HEK293 (cell line): ENCODE results near the gene RTP1.

Experiments
- CTCF ChIA-PET: fragments of 350-600 bp; formaldehyde crosslinking; extraction: SDS; loops from one replicate; lab custom pipeline; 2021; ENCODE audit warnings: antibody characterized with exemption; lab: Yijun Ruan, JAX
- POLR2A ChIA-PET: fragments of 300-600 bp; formaldehyde crosslinking; extraction: SDS; loops from one replicate; lab custom pipeline; 2020; ENCODE audit warnings: antibody characterized with exemption, inconsistent platforms; lab: Yijun Ruan, JAX
- H3K27ac ChIP-seq: fragments of 200-500 bp; sonication (Bioruptor generic); 2 replicates; pipeline ENCODE4 v1.5.1; 2014; ENCODE audit warnings: low read depth, low read length, control low read depth, inconsistent platforms; ENCODE audit errors: extremely low read depth
- H3K36me3 ChIP-seq, 2 experiments: fragments of 200-500 bp in 1 of 2; sonication (Bioruptor generic) in 1 of 2; 1 replicate in 1 of 2; 2 replicates in 1 of 2; pipeline ENCODE4 v1.5.1; 2014 to 2017; ENCODE audit warnings: inconsistent platforms in 2 of 2, low read length in 2 of 2; ENCODE audit not compliant: control insufficient read depth in 2 of 2, insufficient read depth in 1 of 2
- H3K4me1 ChIP-seq: fragments of 200-500 bp; sonication (Bioruptor generic); 2 replicates; pipeline ENCODE4 v1.5.1; 2014; ENCODE audit warnings: mild to moderate bottlenecking, low read length, inconsistent platforms; ENCODE audit not compliant: control insufficient read depth, insufficient read depth
- H3K4me3 ChIP-seq: 2 replicates; pipeline ENCODE4 v1.5.1; 2011; ENCODE audit warnings: low read depth, mild to moderate bottlenecking, control low read depth, low read length, moderate library complexity
- H3K9me3 ChIP-seq: fragments of 200-500 bp; sonication (Bioruptor generic); 2 replicates; pipeline ENCODE4 v1.5.1; 2014; ENCODE audit warnings: low read depth, low read length, inconsistent platforms; ENCODE audit not compliant: control insufficient read depth, insufficient read depth
- AEBP2 ChIP-seq: fragments of 450-650 bp; formaldehyde crosslinking; IDR thresholded peaks from 2 replicates; pipeline ENCODE4 v1.5.1; 2016; ENCODE audit warnings: missing biosample characterization, missing genetic modification characterization, borderline replicate concordance
- GFI1B ChIP-seq: fragments of 450-650 bp; formaldehyde crosslinking; IDR thresholded peaks from 2 replicates; pipeline ENCODE4 v1.5.1; 2016; ENCODE audit warnings: missing biosample characterization, missing genetic modification characterization
- GLI2 ChIP-seq: fragments of 450-650 bp; formaldehyde crosslinking; IDR thresholded peaks from 2 replicates; pipeline ENCODE4; 2017; ENCODE audit warnings: missing biosample characterization, missing genetic modification characterization, low read depth, borderline replicate concordance
- HOXD13 ChIP-seq: sonication (generic); formaldehyde crosslinking; IDR thresholded peaks from 2 replicates; pipeline ENCODE4 v1.8.0; 2022; ENCODE audit warnings: missing genetic modification reagents, borderline replicate concordance
- IKZF3 ChIP-seq: fragments of 450-650 bp; IDR thresholded peaks from 2 replicates; pipeline ENCODE4 v1.5.0; 2018; ENCODE audit warnings: missing biosample characterization, mild to moderate bottlenecking, missing genetic modification characterization, moderate library complexity
- MYNN ChIP-seq: fragments of 450-650 bp; formaldehyde crosslinking; IDR thresholded peaks from 2 replicates; pipeline ENCODE4 v1.5.1; 2016; ENCODE audit warnings: missing biosample characterization, missing genetic modification characterization, borderline replicate concordance
- PRDM6 ChIP-seq: fragments of 450-650 bp; formaldehyde crosslinking; IDR thresholded peaks from 2 replicates; pipeline ENCODE4 v1.5.1; 2017; ENCODE audit warnings: missing biosample characterization, missing genetic modification characterization
- SP3 ChIP-seq: fragments of 450-650 bp; formaldehyde crosslinking; IDR thresholded peaks from 2 replicates; pipeline ENCODE4 v1.5.1; 2016; ENCODE audit warnings: missing biosample characterization, missing genetic modification characterization
- WT1 ChIP-seq: fragments of 450-650 bp; formaldehyde crosslinking; IDR thresholded peaks from 2 replicates; pipeline ENCODE4 v1.5.1; 2016; ENCODE audit warnings: missing biosample characterization, missing genetic modification characterization
- ZBTB21 ChIP-seq: fragments of 450-650 bp; formaldehyde crosslinking; IDR thresholded peaks from 2 replicates; pipeline ENCODE4 v1.5.1; 2017; ENCODE audit warnings: missing biosample characterization, missing genetic modification characterization
- ZBTB7A ChIP-seq: fragments of 450-650 bp; formaldehyde crosslinking; IDR thresholded peaks from 2 replicates; pipeline ENCODE4 v1.5.1; 2016; ENCODE audit warnings: low read depth, missing biosample characterization, missing genetic modification characterization
- ZNF121 ChIP-seq: fragments of 450-650 bp; formaldehyde crosslinking; IDR thresholded peaks from 2 replicates; pipeline ENCODE4 v1.5.1; 2016; ENCODE audit warnings: missing biosample characterization, missing genetic modification characterization
- ZNF140 ChIP-seq: fragments of 450-650 bp; formaldehyde crosslinking; IDR thresholded peaks from 2 replicates; pipeline ENCODE4 v1.5.1; 2016; ENCODE audit warnings: missing biosample characterization, missing genetic modification characterization
- ZNF157 ChIP-seq: fragments of 450-650 bp; formaldehyde crosslinking; IDR thresholded peaks from 2 replicates; pipeline ENCODE4 v1.5.1; 2016; ENCODE audit warnings: missing biosample characterization, missing genetic modification characterization
- ZNF223 ChIP-seq: fragments of 450-650 bp; formaldehyde crosslinking; IDR thresholded peaks from 2 replicates; pipeline ENCODE4 v1.5.1; 2016; ENCODE audit warnings: missing biosample characterization, missing genetic modification characterization
- ZNF239 ChIP-seq: fragments of 450-650 bp; formaldehyde crosslinking; IDR thresholded peaks from 2 replicates; pipeline ENCODE4 v1.5.1; 2016; ENCODE audit warnings: missing biosample characterization, missing genetic modification characterization
- ZNF433 ChIP-seq: fragments of 450-650 bp; formaldehyde crosslinking; IDR thresholded peaks from 2 replicates; pipeline ENCODE4 v1.5.1; 2016; ENCODE audit warnings: missing biosample characterization, missing genetic modification characterization, low read depth
- ZNF510 ChIP-seq: fragments of 450-650 bp; formaldehyde crosslinking; IDR thresholded peaks from 2 replicates; pipeline ENCODE4 v1.5.1; 2018; ENCODE audit warnings: mild to moderate bottlenecking, missing genetic modification characterization, missing biosample characterization; ENCODE audit not compliant: insufficient replicate concordance
- ZNF549 ChIP-seq: fragments of 450-650 bp; IDR thresholded peaks from 2 replicates; pipeline ENCODE4 v1.5.1; 2018; ENCODE audit warnings: missing biosample characterization, missing genetic modification characterization, mild to moderate bottlenecking, inconsistent platforms, moderate library complexity
- ZNF585B ChIP-seq: fragments of 450-650 bp; formaldehyde crosslinking; IDR thresholded peaks from 2 replicates; pipeline ENCODE4 v1.5.1; 2016; ENCODE audit warnings: missing biosample characterization, missing genetic modification characterization
- ZNF600 ChIP-seq: fragments of 450-650 bp; formaldehyde crosslinking; IDR thresholded peaks from 2 replicates; pipeline ENCODE4 v1.5.1; 2016; ENCODE audit warnings: missing biosample characterization, missing genetic modification characterization
- ZNF626 ChIP-seq: fragments of 450-650 bp; sonication (Bioruptor Pico); formaldehyde crosslinking; IDR thresholded peaks from 2 replicates; pipeline ENCODE4 v1.5.1; 2018; ENCODE audit warnings: missing biosample characterization, missing genetic modification characterization, inconsistent platforms
- ZNF701 ChIP-seq: fragments of 450-650 bp; formaldehyde crosslinking; IDR thresholded peaks from 2 replicates; pipeline ENCODE4 v1.5.1; 2016; ENCODE audit warnings: missing biosample characterization, missing genetic modification characterization
- ZNF792 ChIP-seq: fragments of 450-650 bp; formaldehyde crosslinking; IDR thresholded peaks from 2 replicates; pipeline ENCODE4 v1.5.1; 2016; ENCODE audit warnings: missing biosample characterization, missing genetic modification characterization
- TF ChIP-seq, protein P1 (sequence below): sonication (generic); formaldehyde crosslinking; IDR thresholded peaks from 2 replicates; pipeline ENCODE4 v1.8.1; 2022; ENCODE audit warnings: mild to moderate bottlenecking, moderate library complexity, missing genetic modification reagents

Gene RTP1

GRCh38 chr3:187207624-187208023 lies 10.3 kb downstream of the RTP1 start:
- Histone ChIP-seq H3K4me1 (no peaks in the 10 kb centered on the region), H3K36me3 (no peaks in the 10 kb centered on the region), H3K27ac (no peak overlapping the region), H3K4me3 (no peak overlapping the region), H3K9me3 (no peaks in the 10 kb centered on the region)
- no peak for TF ChIP-seq ZNF600 (tag by site-specific recombination)
- TF ChIP-seq ZNF510 (tag by site-specific recombination): no peak
- no peak for TF ChIP-seq GLI2 (tag by site-specific recombination)
- TF ChIP-seq SP3 (tag by site-specific recombination): no peak
- TF ChIP-seq, protein P1, sequence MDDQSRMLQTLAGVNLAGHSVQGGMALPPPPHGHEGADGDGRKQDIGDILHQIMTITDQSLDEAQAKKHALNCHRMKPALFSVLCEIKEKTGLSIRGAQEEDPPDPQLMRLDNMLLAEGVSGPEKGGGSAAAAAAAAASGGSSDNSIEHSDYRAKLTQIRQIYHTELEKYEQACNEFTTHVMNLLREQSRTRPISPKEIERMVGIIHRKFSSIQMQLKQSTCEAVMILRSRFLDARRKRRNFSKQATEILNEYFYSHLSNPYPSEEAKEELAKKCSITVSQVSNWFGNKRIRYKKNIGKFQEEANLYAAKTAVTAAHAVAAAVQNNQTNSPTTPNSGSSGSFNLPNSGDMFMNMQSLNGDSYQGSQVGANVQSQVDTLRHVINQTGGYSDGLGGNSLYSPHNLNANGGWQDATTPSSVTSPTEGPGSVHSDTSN (CRISPR knock-in tag): no peak
- no peak for TF ChIP-seq ZNF701
- TF ChIP-seq ZNF549 (tag by site-specific recombination): no peak
- no peak for TF ChIP-seq ZBTB7A
- ChIA-PET POLR2A (no interaction called here), CTCF (no interaction called here)

- TF ChIP-seq ZNF121 (tag by site-specific recombination): no peak
- TF ChIP-seq ZNF433 (tag by site-specific recombination): no peak
- no peak for TF ChIP-seq ZNF140 (tag by site-specific recombination)
- TF ChIP-seq HOXD13 (CRISPR knock-in tag): no peak
- no peak for TF ChIP-seq WT1
- no peak for TF ChIP-seq GFI1B (tag by site-specific recombination)
- TF ChIP-seq ZNF585B (tag by site-specific recombination): no peak
- TF ChIP-seq IKZF3 (tag by site-specific recombination): no peak
- no peak for TF ChIP-seq ZBTB21 (tag by site-specific recombination)
- TF ChIP-seq AEBP2 (tag by site-specific recombination): no peak
- TF ChIP-seq ZNF157: no peak
- no peak for TF ChIP-seq ZNF239
- no peak for TF ChIP-seq MYNN
- TF ChIP-seq ZNF792 (tag by site-specific recombination): no peak
- TF ChIP-seq PRDM6 (tag by site-specific recombination): no peak
- no peak for TF ChIP-seq ZNF223 (tag by site-specific recombination)
- TF ChIP-seq ZNF626: no peak
- no peak overlapping the region for H3K4me3 ChIP-seq
- no peak overlapping the region for H3K27ac ChIP-seq
- H3K36me3 ChIP-seq: no peaks in the 10 kb centered on the region
- ChIA-PET CTCF (no interaction called here), POLR2A (no interaction called here)
- no peaks in the 10 kb centered on the region for H3K9me3 ChIP-seq
- H3K4me1 ChIP-seq: no peaks in the 10 kb centered on the region
Observed at GRCh38 chr3:187208159-187208558, 10.9 kb downstream of the RTP1 start.
